DOHH2 (cell line): Measurements from ENCODE around the gene NRF1.

Experiments used
- CTCF ChIP-seq: fragments of 200-600 bp; sonication (generic); IDR thresholded peaks from one replicate; pipeline ENCODE4 v1.5.1; 2014; ENCODE audit warnings: antibody characterized with exemption, mild to moderate bottlenecking, low read depth, low read length; ENCODE audit not compliant: poor library complexity, severe bottlenecking
- EZH2phosphoT487 ChIP-seq: fragments of 200-600 bp; sonication (generic); IDR thresholded peaks from 2 replicates; pipeline ENCODE4 v1.6.1; 2017; ENCODE audit warnings: borderline replicate concordance, mild to moderate bottlenecking, antibody characterized with exemption, low read length, moderate library complexity, mixed read lengths

GRCh38 chr7:129803546-129804081, 192.1 kb downstream of the NRF1 start:
- TF ChIP-seq CTCF: no peak
- TF ChIP-seq EZH2phosphoT487: no peak
